CD4-positive, CD25-positive, alpha-beta regulatory T cell (primary cell): ENCODE measurements around the gene DRD2. TPM values are rescaled to one million over a fixed set of nuclear protein-coding genes. Genes with fewer than 3 reads are reported as not detected.

ENCODE experiments used
- ATAC-seq, 2 donors: fragments of 150-1000 bp; cut with Tn5 transposase; one replicate each; pipeline ENCODE4 v1.10.0; 2021; ENCODE audit warnings: low read depth in 2 of 2, moderate number of reproducible peaks in 2 of 2, moderate library complexity in 1 of 2
- DNase-seq, 3 donors: peaks; one replicate each; pipeline versions ENCODE4 v3.0.0 to v3.0.0-alpha.2; 2012 to 2022; ENCODE audit warnings: mixed read lengths in 1 of 3
- H3K27ac ChIP-seq: one replicate; pipeline ENCODE4 v1.7.0; 2013; ENCODE audit warnings: mild to moderate bottlenecking, low read length; ENCODE audit not compliant: insufficient read depth, poor library complexity, severe bottlenecking
- H3K27me3 ChIP-seq: one replicate; pipeline ENCODE4 v1.7.0; 2013; ENCODE audit warnings: low read length; ENCODE audit not compliant: control insufficient read depth, insufficient read depth
- H3K36me3 ChIP-seq: one replicate; pipeline ENCODE4 v1.7.0; 2013; ENCODE audit warnings: mild to moderate bottlenecking, low read length, moderate library complexity; ENCODE audit not compliant: control insufficient read depth, insufficient read depth
- H3K4me1 ChIP-seq: 2 replicates; pipeline ENCODE4 v1.7.0; 2013; ENCODE audit warnings: mild to moderate bottlenecking, low read length; ENCODE audit not compliant: insufficient read depth, control insufficient read depth, poor library complexity, severe bottlenecking
- H3K4me3 ChIP-seq: one replicate; pipeline ENCODE4 v1.7.0; 2013; ENCODE audit warnings: low read depth, mild to moderate bottlenecking, low read length, moderate library complexity
- H3K9me3 ChIP-seq, 2 experiments: 1 replicate in 1 of 2; 2 replicates in 1 of 2; pipeline ENCODE4 v1.7.0; 2013; ENCODE audit warnings: low read length in 2 of 2, mild to moderate bottlenecking in 1 of 2, moderate library complexity in 1 of 2; ENCODE audit not compliant: control insufficient read depth in 2 of 2
- H3K27ac Mint-ChIP-seq, 3 donors: one replicate each; pipeline ENCODE4 v1.8.0; 2020 to 2022; ENCODE audit warnings: mild to moderate bottlenecking in 3 of 3, mixed read lengths in 3 of 3, moderate library complexity in 2 of 3
- H3K27me3 Mint-ChIP-seq: one replicate; pipeline ENCODE4 v1.8.0; 2022; ENCODE audit warnings: mild to moderate bottlenecking, mixed read lengths
- H3K36me3 Mint-ChIP-seq: one replicate; pipeline ENCODE4 v1.8.0; 2020; ENCODE audit warnings: mixed read lengths
- H3K4me1 Mint-ChIP-seq, 4 donors: one replicate each; pipeline ENCODE4 v1.8.0; 2020 to 2022; ENCODE audit warnings: mixed read lengths in 4 of 4, mild to moderate bottlenecking in 1 of 4
- H3K4me3 Mint-ChIP-seq, 4 donors: one replicate each; pipeline ENCODE4 v1.8.0; 2020 to 2022; ENCODE audit warnings: mild to moderate bottlenecking in 4 of 4, mixed read lengths in 4 of 4, moderate library complexity in 3 of 4
- H3K9me3 Mint-ChIP-seq, 7 donors: one replicate each; pipeline ENCODE4 v1.8.0; 2020 to 2022; ENCODE audit warnings: mixed read lengths in 7 of 7, mild to moderate bottlenecking in 3 of 7, moderate library complexity in 2 of 7
- polyA plus RNA-seq, 4 donors: library from polyadenylated mRNA; unstranded; fragments of 300-500 nt; fragmentation: Illumina TruSeq; gene quantifications; one replicate each; pipeline ENCODE4 v1.2.3, GENCODE V29; 2021
- total RNA-seq: library from RNA; stranded (reverse); gene quantifications from one replicate; pipeline ENCODE4 v1.2.3, GENCODE V29; 2022

The DRD2 gene
- total and polyA plus RNA-seq, 5 donors from 2014 or later = 0.11 TPM; not detected in 4

DNA sequence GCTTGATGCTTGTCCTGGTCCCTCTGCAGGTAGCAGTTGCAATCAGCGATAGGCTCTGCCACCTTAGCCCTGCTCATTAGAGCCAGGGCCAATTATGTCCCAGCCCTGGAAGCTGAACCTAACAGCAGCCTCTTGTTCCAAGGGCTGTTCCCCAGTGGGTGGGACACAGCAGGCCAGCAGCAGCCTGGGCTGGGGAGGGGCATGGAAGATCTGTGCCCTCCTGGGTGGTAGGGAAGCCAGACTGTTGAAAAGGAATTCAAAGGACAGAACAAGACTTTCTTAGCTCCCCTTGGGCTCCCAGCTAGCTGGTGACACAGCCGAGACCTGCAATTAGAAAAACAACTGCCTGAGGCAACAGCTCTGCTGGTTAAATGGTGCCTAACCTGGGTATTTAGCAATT lies 17.4 kb downstream of the DRD2 start:
- Histone ChIP-seq H3K4me1 (no peaks in the 10 kb centered on the region), H3K27ac (no peak overlapping the region), H3K27me3 (peaks cover 2% of the 10 kb centered on the region), H3K4me3 (no peak overlapping the region), H3K36me3 (no peaks in the 10 kb centered on the region), H3K9me3 (no peaks in the 10 kb centered on the region)
- no peaks in the 10 kb centered on the region for H3K4me1 Mint-ChIP-seq
- no peaks in the 10 kb centered on the region for H3K36me3 Mint-ChIP-seq
- H3K9me3 Mint-ChIP-seq = peaks cover 0 to 3% (median 0%) of the 10 kb centered on the region in 7 donors
- DNase-seq = no peak
- peaks cover 15% of the 10 kb centered on the region for H3K27me3 Mint-ChIP-seq
- no peak for ATAC-seq
- H3K27ac Mint-ChIP-seq = no peak overlapping the region
- no peak overlapping the region for H3K4me3 Mint-ChIP-seq

DNA sequence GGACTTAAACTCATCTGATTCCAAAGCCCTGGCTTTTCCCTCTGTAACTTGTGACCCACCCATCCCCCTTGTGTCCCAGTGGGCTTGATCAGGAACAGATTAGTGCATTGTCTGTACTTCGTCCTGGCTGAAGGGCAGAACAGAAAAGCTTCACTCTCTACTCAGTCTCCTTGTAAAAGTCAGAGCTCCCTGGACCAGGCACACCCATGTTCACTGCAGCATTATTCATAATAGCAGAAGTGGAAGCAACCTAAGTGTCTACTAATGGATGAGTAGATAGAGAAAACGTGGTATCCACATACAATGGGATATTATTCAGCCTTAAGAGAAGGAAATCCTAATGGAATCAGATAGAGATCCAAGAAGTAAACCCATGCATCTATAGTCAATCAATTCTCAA lies 20.7 kb downstream of the DRD2 start:
- Mint-ChIP-seq H3K4me1 (no peaks in the 10 kb centered on the region), H3K4me3 (no peak overlapping the region), H3K9me3 (peaks cover 0 to 3% (median 0%) of the 10 kb centered on the region in 7 donors), H3K36me3 (no peaks in the 10 kb centered on the region), H3K27me3 (peaks cover 13% of the 10 kb centered on the region), H3K27ac (no peak overlapping the region)
- Histone ChIP-seq H3K9me3 (no peaks in the 10 kb centered on the region), H3K4me3 (no peak overlapping the region), H3K27me3 (no peaks in the 10 kb centered on the region), H3K27ac (no peak overlapping the region), H3K36me3 (no peaks in the 10 kb centered on the region), H3K4me1 (no peaks in the 10 kb centered on the region)
- no peak for ATAC-seq
- no peak for DNase-seq

GRCh38 chr11:113449743-113450142 lies 25.5 kb downstream of the DRD2 start:
- no peak for ATAC-seq
- Histone ChIP-seq H3K27ac (no peak overlapping the region), H3K27me3 (no peaks in the 10 kb centered on the region), H3K4me1 (peaks cover 7% of the 10 kb centered on the region), H3K4me3 (no peak overlapping the region), H3K9me3 (no peaks in the 10 kb centered on the region), H3K36me3 (no peaks in the 10 kb centered on the region)
- no peak overlapping the region for H3K27ac Mint-ChIP-seq
- peaks cover 4% of the 10 kb centered on the region for H3K27me3 Mint-ChIP-seq
- H3K36me3 Mint-ChIP-seq = no peaks in the 10 kb centered on the region
- no peaks in the 10 kb centered on the region for H3K9me3 Mint-ChIP-seq
- no peak overlapping the region for H3K4me3 Mint-ChIP-seq
- peaks cover 0 to 15% (median 8%) of the 10 kb centered on the region in 4 donors for H3K4me1 Mint-ChIP-seq
- DNase-seq = no peak

DNA sequence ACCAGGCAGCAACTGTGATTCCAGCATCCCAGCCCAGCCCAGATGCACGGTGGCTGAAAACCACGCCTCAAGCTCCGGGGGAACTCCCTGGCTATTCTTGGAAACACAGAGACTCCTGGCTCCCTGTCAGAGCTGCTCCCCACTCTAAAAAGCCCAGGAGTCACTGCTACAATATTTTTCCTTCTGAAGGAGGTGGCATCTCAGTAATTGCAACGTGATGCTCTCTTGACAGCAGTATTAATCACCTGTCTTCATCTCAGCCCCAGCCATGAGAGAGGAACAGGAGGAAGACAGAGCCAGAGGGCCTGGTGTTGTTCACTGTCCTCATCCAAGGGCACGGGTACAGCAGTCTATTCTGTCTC lies 26.9 kb downstream of the DRD2 start:
- no peaks in the 10 kb centered on the region for H3K36me3 Mint-ChIP-seq

DNA sequence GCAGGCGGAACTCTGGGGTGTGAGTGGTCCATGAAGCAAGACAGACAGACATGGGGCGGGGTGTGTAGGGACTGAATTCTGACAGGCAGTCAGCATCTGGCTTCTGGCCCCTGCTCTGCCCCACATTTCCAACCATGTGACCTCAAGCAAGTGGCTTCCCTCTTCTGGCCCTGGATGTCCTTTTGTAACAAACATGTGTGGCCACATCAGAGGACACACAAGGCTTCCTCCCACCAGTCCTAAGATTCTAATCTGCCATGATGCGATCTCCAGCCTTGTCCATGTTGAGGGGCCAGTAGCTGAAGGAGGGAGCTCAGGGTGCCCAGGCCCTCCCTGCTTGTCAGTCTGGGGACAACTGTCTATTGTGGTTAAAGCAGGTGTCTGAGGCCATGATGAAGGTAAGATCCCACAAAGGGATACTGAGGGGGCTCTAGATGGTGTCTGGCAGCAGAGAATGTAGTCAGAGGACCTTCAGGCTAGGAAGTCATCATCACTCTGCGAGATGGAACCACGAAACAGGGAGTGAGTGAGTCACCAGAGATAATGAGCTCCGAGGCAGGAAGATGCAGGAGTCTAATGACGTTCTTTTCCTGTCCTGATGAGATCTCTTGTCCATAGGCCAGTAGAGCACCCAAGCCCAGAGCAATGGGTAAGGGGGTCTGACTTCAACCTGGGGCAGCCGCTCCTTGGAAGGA lies 27.4 kb downstream of the DRD2 start:
- no peak overlapping the region for H3K4me3 Mint-ChIP-seq
- Histone ChIP-seq H3K9me3 (no peaks in the 10 kb centered on the region), H3K27ac (no peak overlapping the region), H3K36me3 (no peaks in the 10 kb centered on the region), H3K27me3 (no peaks in the 10 kb centered on the region), H3K4me3 (no peak overlapping the region), H3K4me1 (peaks cover 7% of the 10 kb centered on the region)
- no peak overlapping the region for H3K27ac Mint-ChIP-seq
- H3K9me3 Mint-ChIP-seq = no peaks in the 10 kb centered on the region
- ATAC-seq (no peak), DNase-seq (peak in 1 of 3 donors; percentile 20)
- no peaks in the 10 kb centered on the region for H3K36me3 Mint-ChIP-seq
- peaks cover 0 to 16% (median 9%) of the 10 kb centered on the region in 4 donors for H3K4me1 Mint-ChIP-seq
- H3K27me3 Mint-ChIP-seq = no peaks in the 10 kb centered on the region

More for the DNA sequence above, 26.9 kb downstream of the DRD2 start:
- Histone ChIP-seq H3K9me3 (no peaks in the 10 kb centered on the region), H3K36me3 (no peaks in the 10 kb centered on the region), H3K4me3 (no peak overlapping the region), H3K27ac (no peak overlapping the region), H3K4me1 (peaks cover 7% of the 10 kb centered on the region), H3K27me3 (no peaks in the 10 kb centered on the region)
- ATAC-seq = no peak
- Mint-ChIP-seq H3K4me1 (peaks cover 0 to 16% (median 9%) of the 10 kb centered on the region in 4 donors), H3K4me3 (no peak overlapping the region), H3K27me3 (peaks cover 4% of the 10 kb centered on the region), H3K9me3 (no peaks in the 10 kb centered on the region), H3K27ac (no peak overlapping the region)
- DNase-seq = no peak

DNA sequence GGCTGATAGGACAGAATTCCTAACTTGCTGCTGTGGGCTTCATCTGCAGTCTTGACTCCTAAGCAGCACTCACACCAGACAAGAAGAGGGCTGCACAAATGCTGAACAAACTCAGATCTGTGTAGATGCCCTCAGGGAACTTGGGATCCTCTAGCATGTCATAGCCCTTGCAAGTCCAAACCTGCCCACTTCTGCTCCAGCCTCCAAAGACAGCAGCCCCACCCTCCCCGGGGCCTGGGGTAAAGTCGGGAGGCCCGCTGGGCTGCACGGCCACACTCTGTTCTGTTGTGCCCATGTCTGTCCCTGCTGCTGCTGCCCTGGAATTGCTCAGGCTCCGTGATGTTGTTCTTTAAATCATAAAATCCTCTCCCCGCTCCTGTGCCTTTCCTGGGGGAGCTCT lies 28.3 kb downstream of the DRD2 start:
- H3K27me3 Mint-ChIP-seq = no peaks in the 10 kb centered on the region
- Histone ChIP-seq H3K4me1 (peaks cover 7% of the 10 kb centered on the region), H3K9me3 (no peaks in the 10 kb centered on the region), H3K27ac (no peak overlapping the region), H3K4me3 (no peak overlapping the region), H3K36me3 (no peaks in the 10 kb centered on the region), H3K27me3 (no peaks in the 10 kb centered on the region)
- ATAC-seq = no peak
- H3K4me3 Mint-ChIP-seq = no peak overlapping the region
- no peak overlapping the region for H3K27ac Mint-ChIP-seq
- H3K9me3 Mint-ChIP-seq = no peaks in the 10 kb centered on the region
- H3K36me3 Mint-ChIP-seq = no peaks in the 10 kb centered on the region
- H3K4me1 Mint-ChIP-seq = peaks cover 0 to 16% (median 9%) of the 10 kb centered on the region in 4 donors
- no peak for DNase-seq

DNA sequence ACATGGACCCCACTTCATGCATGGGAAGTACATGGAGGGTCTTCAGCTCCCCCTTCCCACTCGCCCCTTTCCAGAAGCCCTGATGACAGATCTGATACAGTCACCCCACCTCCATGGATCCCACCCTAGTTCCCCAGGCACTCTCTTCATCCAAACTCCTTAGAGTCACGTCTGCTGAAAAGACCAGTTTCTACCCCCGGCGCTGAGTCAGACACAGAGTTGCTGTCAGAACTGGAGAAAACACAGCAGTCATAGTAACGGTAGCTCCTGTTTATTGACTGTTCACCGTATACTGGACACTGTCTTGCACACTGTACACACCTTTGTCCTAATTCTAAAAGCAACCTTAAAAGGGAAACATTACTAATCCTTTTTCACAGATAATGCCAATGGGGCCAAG lies 29.1 kb downstream of the DRD2 start:
- no peak overlapping the region for H3K4me3 ChIP-seq
- DNase-seq (peak in 1 of 3 donors; percentile 14), ATAC-seq (no peak)
- Mint-ChIP-seq H3K36me3 (no peaks in the 10 kb centered on the region), H3K27me3 (no peaks in the 10 kb centered on the region), H3K9me3 (no peaks in the 10 kb centered on the region), H3K4me3 (peak overlapping the region in 2 of 4 donors; percentile 24 to 60), H3K4me1 (peaks cover 0 to 16% (median 9%) of the 10 kb centered on the region in 4 donors), H3K27ac (peak overlapping the region in 2 of 3 donors; percentile 31 to 47)
- H3K27me3 ChIP-seq = no peaks in the 10 kb centered on the region
- H3K9me3 ChIP-seq = no peaks in the 10 kb centered on the region
- no peak overlapping the region for H3K27ac ChIP-seq
- no peaks in the 10 kb centered on the region for H3K36me3 ChIP-seq
- peaks cover 7% of the 10 kb centered on the region for H3K4me1 ChIP-seq

- Mint-ChIP-seq H3K4me3 (no peak overlapping the region), H3K27ac (peak overlapping the region in 1 of 3 donors; percentile 64), H3K27me3 (no peaks in the 10 kb centered on the region), H3K36me3 (no peaks in the 10 kb centered on the region), H3K9me3 (peaks cover 0 to 2% (median 0%) of the 10 kb centered on the region in 7 donors), H3K4me1 (peaks cover 0 to 23% (median 10%) of the 10 kb centered on the region in 4 donors)
- Histone ChIP-seq H3K4me1 (peaks cover 7% of the 10 kb centered on the region), H3K27me3 (no peaks in the 10 kb centered on the region), H3K27ac (no peak overlapping the region), H3K36me3 (no peaks in the 10 kb centered on the region), H3K9me3 (no peaks in the 10 kb centered on the region), H3K4me3 (no peak overlapping the region)
- no peak for ATAC-seq
- no peak for DNase-seq
Measured at GRCh38 chr11:113444502-113445123, 30.6 kb downstream of the DRD2 start.
